ENCODE data around the gene STEAP2.

STEAP2 gene

GRCh38 chr7:90192876-90193750 is 18.4 kb upstream of the STEAP2 start:
- DNase-seq (ENCODE audit: low read depth, low spot score), result no peak

- DNase-seq (ENCODE audit: low read depth, low spot score), result no peak
These were observed 16.4 kb upstream of the STEAP2 start for GRCh38 chr7:90194911-90195809.

GRCh38 chr7:90201500-90202195 is 9.9 kb upstream of the STEAP2 start:
- no peak for DNase-seq (ENCODE audit: low read depth, low spot score)

- DNase-seq (ENCODE audit: low read depth, low spot score), result no peak
These were observed 3.6 kb upstream of the STEAP2 start for GRCh38 chr7:90207956-90208355.

- DNase-seq (ENCODE audit: low read depth, low spot score), result no peak
These were observed 1.8 kb upstream of the STEAP2 start for GRCh38 chr7:90209776-90210175.

- DNase-seq (ENCODE audit: low read depth, low spot score), result no peak
These were observed 1.1 kb upstream of the STEAP2 start for GRCh38 chr7:90210475-90210874.

- DNase-seq (ENCODE audit: low read depth, low spot score), result no peak
These were observed 559 bp upstream of the STEAP2 start for GRCh38 chr7:90210981-90211380.

- DNase-seq (ENCODE audit: low read depth, low spot score), result no peak
These were observed 582 bp downstream of the STEAP2 start for GRCh38 chr7:90212149-90212495.

GRCh38 chr7:90213521-90213920 is 2.0 kb downstream of the STEAP2 start:
- DNase-seq (ENCODE audit: low read depth, low spot score), result no peak

GRCh38 chr7:90216080-90216674 is 4.6 kb downstream of the STEAP2 start:
- DNase-seq (ENCODE audit: low read depth, low spot score), result no peak

- no peak for DNase-seq (ENCODE audit: low read depth, low spot score)
These were observed 5.2 kb downstream of the STEAP2 start for GRCh38 chr7:90216771-90217170.

- DNase-seq (ENCODE audit: low read depth, low spot score), result no peak
These were observed 10.8 kb downstream of the STEAP2 start for GRCh38 chr7:90222390-90222789.

GRCh38 chr7:90222811-90223725 is 11.5 kb downstream of the STEAP2 start:
- DNase-seq (ENCODE audit: low read depth, low spot score), result no peak

GRCh38 chr7:90224195-90224594 is 12.7 kb downstream of the STEAP2 start:
- DNase-seq (ENCODE audit: low read depth, low spot score), result no peak

GRCh38 chr7:90225181-90225580 is 13.6 kb downstream of the STEAP2 start:
- no peak for DNase-seq (ENCODE audit: low read depth, low spot score)

GRCh38 chr7:90225601-90226000 is 14.1 kb downstream of the STEAP2 start:
- DNase-seq (ENCODE audit: low read depth, low spot score), result no peak

- DNase-seq (ENCODE audit: low read depth, low spot score), result no peak
These were observed 15.7 kb downstream of the STEAP2 start for GRCh38 chr7:90227259-90227658.

- no peak for DNase-seq (ENCODE audit: low read depth, low spot score)
These were observed 18.1 kb downstream of the STEAP2 start for GRCh38 chr7:90229682-90230081.

- DNase-seq (ENCODE audit: low read depth, low spot score), result no peak
These were observed 19.3 kb downstream of the STEAP2 start for GRCh38 chr7:90230834-90231233.

- DNase-seq (ENCODE audit: low read depth, low spot score), result no peak
These were observed 19.8 kb downstream of the STEAP2 start for GRCh38 chr7:90231304-90231703.

- DNase-seq (ENCODE audit: low read depth, low spot score), result no peak
These were observed 20.9 kb downstream of the STEAP2 start for GRCh38 chr7:90232430-90232829.
